Skeletal muscle tissue (tissue), 4 donors: Measurements from ENCODE around the gene CDH23. TPM values are rescaled to one million over a fixed set of nuclear protein-coding genes. Genes with fewer than 3 reads are reported as not detected.

Source experiments
- H3K27ac ChIP-seq: one replicate; pipeline ENCODE4 v1.7.0; 2013; ENCODE audit warnings: mild to moderate bottlenecking, low read depth, low read length, inconsistent platforms
- H3K27me3 ChIP-seq, 3 donors: one replicate each; pipeline ENCODE4 v1.7.0; 2013; ENCODE audit warnings: low read length in 3 of 3; ENCODE audit not compliant: control insufficient read depth in 3 of 3, insufficient read depth in 3 of 3
- H3K36me3 ChIP-seq, 3 donors: one replicate each; pipeline ENCODE4 v1.7.0; 2013; ENCODE audit warnings: low read length in 3 of 3; ENCODE audit not compliant: control insufficient read depth in 3 of 3, insufficient read depth in 3 of 3
- H3K4me1 ChIP-seq, 3 donors: one replicate each; pipeline ENCODE4 v1.7.0; 2013; ENCODE audit warnings: low read length in 3 of 3, mild to moderate bottlenecking in 3 of 3; ENCODE audit not compliant: control insufficient read depth in 3 of 3, insufficient read depth in 3 of 3
- H3K4me3 ChIP-seq, 3 donors: one replicate each; pipeline ENCODE4 v1.7.0; 2013; ENCODE audit warnings: low read length in 3 of 3
- H3K9ac ChIP-seq, 3 donors: one replicate each; pipeline ENCODE4 v1.7.0; 2013; ENCODE audit warnings: low read length in 3 of 3, mild to moderate bottlenecking in 3 of 3, moderate library complexity in 2 of 3, low read depth in 1 of 3
- H3K9me3 ChIP-seq, 3 donors: one replicate each; pipeline ENCODE4 v1.7.0; 2013; ENCODE audit warnings: low read length in 3 of 3; ENCODE audit not compliant: control insufficient read depth in 3 of 3
- total RNA-seq: library from RNA; depleted of rRNA; stranded (reverse); fragments of >200 nt; gene quantifications from one replicate; pipeline ENCODE4 v1.2.3, GENCODE V29; 2014
- donor health status: Osteomylitis.

CDH23 gene
- total RNA-seq, 1 donor from 2014 or later = 3.7 TPM

DNA sequence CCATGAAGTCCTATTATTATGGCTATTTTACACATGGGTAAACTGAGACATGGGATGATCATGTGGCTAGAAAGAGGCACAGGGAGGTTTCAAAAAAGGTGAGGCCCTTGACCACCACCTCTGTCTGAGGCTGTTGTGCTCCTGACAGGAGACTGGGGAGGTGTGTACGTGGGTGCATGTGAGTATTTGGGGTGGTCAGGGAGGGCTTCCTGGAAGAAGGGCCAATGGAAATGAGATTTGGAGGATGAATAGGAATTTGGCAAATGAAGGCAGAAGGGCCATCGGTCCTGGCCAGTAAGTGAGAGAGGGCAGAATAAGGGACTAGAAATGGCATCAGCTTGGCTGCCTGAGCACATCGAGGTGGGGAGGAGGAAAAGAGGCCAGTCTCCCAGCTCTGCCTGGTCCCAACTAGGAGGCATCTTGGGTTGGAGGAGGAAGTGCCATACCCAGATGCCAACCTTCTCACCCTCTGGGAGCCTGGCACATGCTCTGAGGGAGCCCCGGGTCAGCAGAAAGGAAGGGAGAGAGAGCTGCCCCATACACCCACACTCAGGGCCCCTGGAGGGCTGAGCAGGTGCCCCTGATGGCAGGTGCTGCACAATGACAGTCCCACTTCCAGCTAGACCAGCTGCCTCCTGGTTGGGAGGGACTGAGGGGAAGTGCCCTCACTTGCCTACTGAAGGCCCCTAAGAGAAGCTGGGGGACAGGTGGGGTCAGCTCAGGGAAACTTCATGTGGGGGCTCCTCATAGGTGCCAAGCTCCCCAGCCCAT lies 47.7 kb downstream of the CDH23 start:
- Histone ChIP-seq H3K4me1 (no peaks in the 10 kb centered on the region), H3K27me3 (peaks cover 0 to 9% (median 0%) of the 10 kb centered on the region in 3 donors), H3K36me3 (no peaks in the 10 kb centered on the region), H3K9ac (no peak overlapping the region), H3K9me3 (no peaks in the 10 kb centered on the region), H3K4me3 (no peak overlapping the region), H3K27ac (no peak overlapping the region)

DNA sequence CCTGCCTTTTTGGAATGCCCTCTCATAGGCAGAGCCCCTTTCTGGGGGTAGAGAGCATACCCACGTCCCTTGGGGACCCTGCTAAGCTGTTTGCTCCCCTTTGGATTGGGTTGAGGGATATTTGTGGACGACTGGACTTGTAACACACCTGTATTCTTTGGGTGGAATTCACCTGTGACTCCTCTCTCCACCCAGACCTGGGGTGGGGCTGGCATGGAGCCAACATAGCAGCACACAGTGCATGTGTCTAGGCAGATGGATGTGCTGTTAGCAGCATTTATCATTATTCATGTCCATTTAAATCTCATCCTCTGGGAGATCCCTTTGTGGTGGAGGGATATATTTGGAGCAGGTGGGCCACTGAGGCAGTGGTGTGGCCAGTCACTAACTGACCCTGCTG lies 51.0 kb downstream of the CDH23 start:
- Histone ChIP-seq H3K27ac (no peak overlapping the region), H3K36me3 (no peaks in the 10 kb centered on the region), H3K4me1 (no peaks in the 10 kb centered on the region), H3K4me3 (no peak overlapping the region), H3K9me3 (no peaks in the 10 kb centered on the region), H3K27me3 (peaks cover 0 to 6% (median 0%) of the 10 kb centered on the region in 3 donors), H3K9ac (no peak overlapping the region)

DNA sequence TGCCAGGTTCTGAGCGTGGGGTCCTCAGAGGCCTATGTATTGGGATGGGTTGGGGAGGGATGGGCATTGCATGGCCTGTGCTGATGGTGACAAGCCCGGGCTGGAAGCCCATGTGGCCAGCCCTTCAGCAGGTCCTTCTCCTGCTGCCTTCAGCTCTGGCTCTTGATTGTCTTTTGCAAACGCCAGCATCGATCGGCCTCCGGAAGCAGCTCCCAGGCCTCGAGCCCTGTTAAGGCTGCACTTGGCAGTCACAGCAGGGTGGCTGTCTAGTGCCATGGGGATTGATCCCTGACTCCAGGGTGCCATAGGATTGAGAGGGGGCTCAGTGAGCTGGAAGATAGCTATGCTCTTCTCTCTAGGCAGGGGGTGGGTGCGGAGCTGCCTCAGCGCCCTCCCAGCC lies 51.4 kb downstream of the CDH23 start:
- Histone ChIP-seq H3K9ac (no peak overlapping the region), H3K36me3 (no peaks in the 10 kb centered on the region), H3K27ac (no peak overlapping the region), H3K9me3 (no peaks in the 10 kb centered on the region), H3K4me1 (no peaks in the 10 kb centered on the region), H3K27me3 (peaks cover 0 to 6% (median 0%) of the 10 kb centered on the region in 3 donors), H3K4me3 (no peak overlapping the region)

DNA sequence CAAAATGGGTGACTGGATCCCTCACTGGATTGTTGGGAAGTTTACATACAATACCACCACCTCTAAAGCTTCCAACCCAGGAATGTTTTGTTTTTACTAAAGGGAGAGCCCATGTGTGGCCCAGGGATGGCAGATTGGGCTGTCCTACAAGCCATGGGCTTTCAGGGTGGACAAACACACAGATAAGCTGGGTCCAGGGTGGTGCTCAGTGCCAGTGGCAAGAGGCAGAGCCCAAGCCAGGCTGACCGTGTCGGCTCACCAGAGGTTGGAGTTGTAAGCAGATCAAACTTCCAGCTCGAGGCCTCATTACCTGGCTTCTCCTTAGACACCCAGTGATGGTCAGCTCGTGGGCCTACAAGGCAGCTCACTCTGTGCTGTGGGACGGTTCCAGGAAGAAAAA lies 52.3 kb downstream of the CDH23 start:
- no peak overlapping the region for H3K9ac ChIP-seq
- H3K4me3 ChIP-seq = no peak overlapping the region
- H3K27me3 ChIP-seq = peaks cover 0 to 6% (median 0%) of the 10 kb centered on the region in 3 donors
- no peaks in the 10 kb centered on the region for H3K9me3 ChIP-seq
- no peaks in the 10 kb centered on the region for H3K4me1 ChIP-seq
- H3K36me3 ChIP-seq = no peaks in the 10 kb centered on the region
- H3K27ac ChIP-seq = no peak overlapping the region

DNA sequence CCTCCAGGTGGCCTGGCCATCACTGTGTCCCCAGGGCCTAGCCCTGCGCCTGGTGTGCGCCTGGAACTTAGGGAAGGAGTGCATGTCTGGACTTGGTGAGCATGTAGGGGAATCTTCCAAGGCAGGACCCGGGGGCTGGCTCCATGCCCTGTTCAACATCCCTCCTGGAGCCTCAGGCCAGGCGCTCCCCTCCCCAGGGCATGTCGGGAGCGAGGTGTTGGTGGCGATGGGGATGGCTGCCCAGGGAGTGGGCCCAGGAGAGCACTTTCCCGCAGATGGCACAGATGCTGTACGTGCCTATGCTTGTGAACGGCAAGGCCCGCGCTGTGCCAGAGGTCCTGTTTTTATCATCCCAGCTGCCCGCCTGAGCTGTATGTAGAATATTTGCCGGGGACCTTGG lies 55.0 kb downstream of the CDH23 start:
- Histone ChIP-seq H3K4me3 (no peak overlapping the region), H3K9ac (no peak overlapping the region), H3K36me3 (no peaks in the 10 kb centered on the region), H3K4me1 (no peaks in the 10 kb centered on the region), H3K27ac (no peak overlapping the region), H3K27me3 (no peaks in the 10 kb centered on the region), H3K9me3 (no peaks in the 10 kb centered on the region)

DNA sequence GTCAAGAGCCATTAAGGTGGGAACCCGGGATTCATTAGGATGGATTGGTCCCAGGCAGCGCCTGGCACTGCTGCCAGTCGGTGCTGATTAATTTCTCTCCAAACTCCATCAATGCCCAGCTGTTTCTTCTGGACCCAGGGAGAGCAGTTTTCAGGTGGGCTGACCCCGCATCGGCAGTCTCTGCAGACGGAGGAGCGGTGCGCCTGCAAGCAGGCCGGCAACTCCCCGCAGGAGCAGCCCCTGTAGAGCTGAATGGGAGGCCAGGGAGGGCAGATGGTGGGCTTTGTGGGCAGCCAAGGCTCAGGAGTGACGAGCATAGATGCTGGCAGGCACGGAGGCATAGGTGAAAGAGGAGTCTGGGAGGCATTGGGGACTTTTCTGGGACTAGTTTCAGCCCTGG lies 56.5 kb downstream of the CDH23 start:
- H3K36me3 ChIP-seq = no peaks in the 10 kb centered on the region
- H3K4me1 ChIP-seq = peaks cover 3 to 10% (median 4%) of the 10 kb centered on the region in 3 donors
- H3K9me3 ChIP-seq = no peaks in the 10 kb centered on the region
- H3K4me3 ChIP-seq = no peak overlapping the region
- no peaks in the 10 kb centered on the region for H3K27me3 ChIP-seq
- no peak overlapping the region for H3K27ac ChIP-seq
- H3K9ac ChIP-seq = no peak overlapping the region

DNA sequence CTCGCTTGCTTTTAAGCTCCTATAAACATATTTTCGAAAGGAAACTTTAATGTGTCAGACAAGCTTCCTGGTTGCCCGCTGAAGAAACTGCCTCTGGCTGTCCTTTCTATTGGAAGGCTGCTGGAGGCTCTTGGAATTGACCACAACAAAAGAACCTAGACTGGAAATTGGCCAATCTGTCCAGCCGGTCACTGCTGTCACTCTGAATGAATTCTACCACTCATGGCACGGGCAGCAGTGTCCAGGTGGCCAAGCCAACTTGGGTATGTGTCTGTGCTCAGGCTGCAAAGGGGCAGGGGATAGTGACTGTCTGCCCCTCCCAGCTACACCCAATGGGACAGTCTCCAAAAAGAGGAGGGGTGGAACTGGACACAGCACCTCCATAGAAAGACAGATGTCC lies 57.6 kb downstream of the CDH23 start:
- no peak overlapping the region for H3K9ac ChIP-seq
- no peak overlapping the region for H3K27ac ChIP-seq
- no peaks in the 10 kb centered on the region for H3K27me3 ChIP-seq
- H3K9me3 ChIP-seq = no peaks in the 10 kb centered on the region
- no peak overlapping the region for H3K4me3 ChIP-seq
- H3K36me3 ChIP-seq = no peaks in the 10 kb centered on the region
- H3K4me1 ChIP-seq = peaks cover 3 to 11% (median 5%) of the 10 kb centered on the region in 3 donors

DNA sequence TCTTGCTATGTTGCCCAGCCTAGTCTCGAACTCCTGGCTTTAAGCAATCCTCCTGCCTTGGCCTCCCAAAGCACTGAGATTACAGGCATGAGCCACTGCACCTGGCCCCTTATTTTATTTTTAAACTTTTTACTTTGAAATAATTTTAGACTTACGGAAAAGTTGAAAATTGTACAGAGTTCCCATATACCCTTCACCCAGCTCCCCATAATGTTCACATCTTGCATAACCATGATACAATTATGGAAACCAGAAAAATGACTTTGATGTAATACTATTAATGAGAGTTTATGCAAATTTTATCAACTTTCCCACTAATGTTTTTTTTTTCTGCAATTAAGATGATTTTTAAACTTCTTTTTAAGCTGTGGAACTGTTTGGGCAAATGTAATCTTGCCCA lies 58.3 kb downstream of the CDH23 start:
- H3K36me3 ChIP-seq = no peaks in the 10 kb centered on the region
- no peak overlapping the region for H3K4me3 ChIP-seq
- H3K9me3 ChIP-seq = no peaks in the 10 kb centered on the region
- H3K9ac ChIP-seq = no peak overlapping the region
- no peak overlapping the region for H3K27ac ChIP-seq
- peaks cover 3 to 11% (median 5%) of the 10 kb centered on the region in 3 donors for H3K4me1 ChIP-seq
- H3K27me3 ChIP-seq = no peaks in the 10 kb centered on the region

DNA sequence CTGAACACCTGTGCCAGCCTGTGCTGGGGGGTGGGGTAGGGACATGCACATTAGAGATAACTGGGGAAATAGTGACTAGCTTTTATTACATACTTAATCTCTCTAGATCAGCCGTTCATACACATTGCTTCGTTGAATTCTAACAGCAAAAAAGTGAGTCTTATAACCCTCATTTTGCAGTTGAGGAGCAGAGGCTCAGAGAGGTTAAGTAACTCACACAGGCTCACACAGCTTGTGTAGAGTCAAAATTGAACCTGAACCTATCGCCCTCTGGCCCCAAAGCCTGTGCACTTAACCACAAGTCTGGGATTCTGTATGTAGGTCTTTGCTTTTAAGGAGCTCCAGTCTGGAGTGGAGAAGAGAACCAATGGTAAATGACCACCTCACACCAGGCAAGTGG lies 59.9 kb downstream of the CDH23 start:
- Histone ChIP-seq H3K36me3 (no peaks in the 10 kb centered on the region), H3K27ac (no peak overlapping the region), H3K9ac (no peak overlapping the region), H3K4me1 (peaks cover 3 to 11% (median 5%) of the 10 kb centered on the region in 3 donors), H3K27me3 (peaks cover 3 to 5% (median 4%) of the 10 kb centered on the region in 3 donors), H3K9me3 (no peaks in the 10 kb centered on the region), H3K4me3 (no peak overlapping the region)

DNA sequence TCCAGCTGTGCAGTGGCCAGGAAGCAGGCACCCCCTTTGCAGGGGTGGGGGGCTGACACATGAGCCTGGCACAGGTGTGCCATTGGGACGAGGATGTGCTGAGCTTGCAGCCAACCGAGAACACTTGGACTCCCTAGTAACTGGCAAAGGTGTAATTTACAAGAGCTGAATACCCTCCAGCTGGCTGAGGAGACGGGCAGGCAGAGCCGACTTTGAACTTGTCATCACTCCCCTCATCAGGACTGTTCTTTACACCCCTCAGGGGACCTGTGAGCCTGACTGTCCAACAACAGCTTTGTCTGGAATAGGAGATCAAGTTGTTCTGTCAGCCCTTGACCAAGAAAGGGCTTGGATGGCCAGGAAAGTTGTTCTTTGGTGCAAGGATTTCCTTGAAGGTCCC lies 61.2 kb downstream of the CDH23 start:
- peaks cover 3 to 11% (median 5%) of the 10 kb centered on the region in 3 donors for H3K4me1 ChIP-seq
- peaks cover 3 to 9% (median 5%) of the 10 kb centered on the region in 3 donors for H3K27me3 ChIP-seq
- H3K4me3 ChIP-seq = no peak overlapping the region
- no peaks in the 10 kb centered on the region for H3K9me3 ChIP-seq
- no peak overlapping the region for H3K27ac ChIP-seq
- no peak overlapping the region for H3K9ac ChIP-seq
- H3K36me3 ChIP-seq = no peaks in the 10 kb centered on the region
